K562 (cell line): Measurements from ENCODE around the gene FBXW11. TPM values are rescaled to one million over a fixed set of nuclear protein-coding genes. Genes with fewer than 3 reads are reported as not detected.

Experiments used
- CEBPG ChIP-seq, 3 experiments: fragments of 200-800 bp in 1 of 3; sonication (Bioruptor generic) in 1 of 3; sonication (generic) in 1 of 3; formaldehyde crosslinking in 1 of 3; IDR thresholded peaks in 2 of 3; conservative IDR thresholded peaks in 1 of 3; 2 replicates each; pipeline versions ENCODE4 v1.6.1 to v1.8.0; 2016 to 2022; ENCODE audit warnings: missing compliant biosample characterization in 2 of 3, missing genetic modification characterization in 2 of 3, mild to moderate bottlenecking in 1 of 3, missing genetic modification reagents in 1 of 3
- CREBBP ChIP-seq: IDR thresholded peaks from one replicate; pipeline ENCODE4 v1.6.1; 2012; ENCODE audit warnings: low read depth, mild to moderate bottlenecking, control low read depth, inconsistent platforms, low read length
- ZBTB1 ChIP-seq: sonication (generic); formaldehyde crosslinking; IDR thresholded peaks from 2 replicates; pipeline ENCODE4 v1.8.1; 2023; ENCODE audit warnings: missing genetic modification reagents, low read depth, mild to moderate bottlenecking, borderline replicate concordance
- ZBTB49 ChIP-seq: sonication (generic); formaldehyde crosslinking; IDR thresholded peaks from 2 replicates; pipeline ENCODE4 v1.8.0; 2022; ENCODE audit warnings: missing genetic modification reagents, mild to moderate bottlenecking, borderline replicate concordance
- ZFP30 ChIP-seq: fragments of 250-450 bp; sonication (Bioruptor Pico); IDR thresholded peaks from 2 replicates; pipeline ENCODE4 v1.8.0; 2022; ENCODE audit warnings: moderate library complexity, mild to moderate bottlenecking, inconsistent platforms, borderline replicate concordance
- polyA plus RNA-seq, 8 experiments: library from polyadenylated mRNA; depleted of rRNA in 4 of 8; stranded (reverse) in 5 of 8; unstranded in 3 of 8; fragments of >200 nt; fragmentation: Nextera tagmentation in 2 of 8; fragmentation: Illumina TruSeq in 1 of 8; extraction: Ambion mirVana in 2 of 8; extraction: Trizol in 1 of 8; gene quantifications; 2 replicates each; pipeline versions ENCODE4 v1.2.1 to v1.2.3, GENCODE V29; 2011 to 2014; ENCODE audit warnings: inconsistent platforms in 1 of 8, missing spikeins in 1 of 8
- total RNA-seq, 7 experiments: library from RNA; depleted of rRNA in 6 of 7; stranded (reverse); fragments of >200 nt in 6 of 7; fragmentation: Illumina TruSeq in 2 of 7; extraction: Trizol in 2 of 7; gene quantifications; 2 replicates each; pipeline versions ENCODE4 v1.2.1 to v1.2.3, GENCODE V29; 2011 to 2021; ENCODE audit warnings: low replicate concordance in 1 of 7
- TF ChIP-seq, protein P1 (sequence below): sonication (generic); IDR thresholded peaks from 2 replicates; pipeline ENCODE4 v1.6.1; 2016
- TF ChIP-seq, protein P2 (sequence below), 2 experiments: fragments of 450-650 bp in 1 of 2; sonication (generic) in 1 of 2; formaldehyde crosslinking in 1 of 2; IDR thresholded peaks in 1 of 2; conservative IDR thresholded peaks in 1 of 2; 2 replicates each; pipeline versions ENCODE4 v1.6.1 to v1.8.1; 2016 to 2023; ENCODE audit warnings: mild to moderate bottlenecking in 2 of 2, moderate library complexity in 2 of 2, inconsistent platforms in 1 of 2, missing genetic modification reagents in 1 of 2
- TF ChIP-seq, protein P3 (sequence below): fragments of 250-450 bp; sonication (Bioruptor Pico); IDR thresholded peaks from 2 replicates; pipeline ENCODE4 v1.4.0; 2020; ENCODE audit warnings: mild to moderate bottlenecking, moderate library complexity
- TF ChIP-seq, protein P4 (sequence below): fragments of 450-650 bp; formaldehyde crosslinking; IDR thresholded peaks from 2 replicates; pipeline ENCODE4 v1.4.0; 2020; ENCODE audit warnings: mild to moderate bottlenecking, moderate library complexity

FBXW11 gene
- total and polyA plus RNA-seq, 9 of the 15 experiments (the other 6 are each of a cell fraction or from before 2014, with no cell fraction given) = 3.0 to 28.6 (median 23.6) TPM

DNA sequence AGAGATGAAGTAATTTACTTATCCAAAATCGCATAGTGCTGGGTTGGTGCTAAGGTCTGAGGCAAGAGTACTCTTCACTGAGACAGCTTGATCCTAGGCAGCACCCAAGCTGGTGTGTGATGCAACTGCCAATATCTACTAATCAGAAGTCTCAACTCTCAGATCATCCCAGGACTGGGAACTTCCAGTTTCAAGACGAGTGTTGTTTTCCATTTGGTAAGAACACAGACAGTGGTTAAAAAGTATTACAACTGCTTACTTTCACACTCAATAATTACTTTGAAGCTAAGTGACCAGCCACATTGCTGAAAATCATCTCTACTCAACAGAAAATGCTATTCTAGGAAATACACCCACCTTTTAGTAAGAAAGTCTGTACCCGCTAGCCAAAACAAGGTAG is 45.3 kb downstream of the FBXW11 start (continued):
- TF ChIP-seq ZBTB49 (CRISPR knock-in tag) (no peak), ZFP30 (CRISPR knock-in tag) (no peak), CREBBP (no peak), ZBTB1 (no peak), CEBPG (CRISPR knock-in tag; IDR thresholded peaks at IDR 0.05) (0 out of 2 replicates have a peak, but pooled peaks have one; percentile 25), CEBPG (tag; conservative IDR thresholded peaks at IDR 0.05 in 1 of 2, IDR thresholded peaks at IDR 0.05 in 1 of 2) (peak; percentile 32 to 72)
- TF ChIP-seq, protein P1, sequence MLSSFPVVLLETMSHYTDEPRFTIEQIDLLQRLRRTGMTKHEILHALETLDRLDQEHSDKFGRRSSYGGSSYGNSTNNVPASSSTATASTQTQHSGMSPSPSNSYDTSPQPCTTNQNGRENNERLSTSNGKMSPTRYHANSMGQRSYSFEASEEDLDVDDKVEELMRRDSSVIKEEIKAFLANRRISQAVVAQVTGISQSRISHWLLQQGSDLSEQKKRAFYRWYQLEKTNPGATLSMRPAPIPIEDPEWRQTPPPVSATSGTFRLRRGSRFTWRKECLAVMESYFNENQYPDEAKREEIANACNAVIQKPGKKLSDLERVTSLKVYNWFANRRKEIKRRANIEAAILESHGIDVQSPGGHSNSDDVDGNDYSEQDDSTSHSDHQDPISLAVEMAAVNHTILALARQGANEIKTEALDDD = no peak
- TF ChIP-seq, protein P2, sequence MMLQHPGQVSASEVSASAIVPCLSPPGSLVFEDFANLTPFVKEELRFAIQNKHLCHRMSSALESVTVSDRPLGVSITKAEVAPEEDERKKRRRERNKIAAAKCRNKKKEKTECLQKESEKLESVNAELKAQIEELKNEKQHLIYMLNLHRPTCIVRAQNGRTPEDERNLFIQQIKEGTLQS (IDR thresholded peaks at IDR 0.05) = peak; percentile 58; the same call in 1 of the 2 replicates
- TF ChIP-seq, protein P2 (CRISPR knock-in tag; conservative IDR thresholded peaks at IDR 0.05) = no peak
- TF ChIP-seq, protein P3, sequence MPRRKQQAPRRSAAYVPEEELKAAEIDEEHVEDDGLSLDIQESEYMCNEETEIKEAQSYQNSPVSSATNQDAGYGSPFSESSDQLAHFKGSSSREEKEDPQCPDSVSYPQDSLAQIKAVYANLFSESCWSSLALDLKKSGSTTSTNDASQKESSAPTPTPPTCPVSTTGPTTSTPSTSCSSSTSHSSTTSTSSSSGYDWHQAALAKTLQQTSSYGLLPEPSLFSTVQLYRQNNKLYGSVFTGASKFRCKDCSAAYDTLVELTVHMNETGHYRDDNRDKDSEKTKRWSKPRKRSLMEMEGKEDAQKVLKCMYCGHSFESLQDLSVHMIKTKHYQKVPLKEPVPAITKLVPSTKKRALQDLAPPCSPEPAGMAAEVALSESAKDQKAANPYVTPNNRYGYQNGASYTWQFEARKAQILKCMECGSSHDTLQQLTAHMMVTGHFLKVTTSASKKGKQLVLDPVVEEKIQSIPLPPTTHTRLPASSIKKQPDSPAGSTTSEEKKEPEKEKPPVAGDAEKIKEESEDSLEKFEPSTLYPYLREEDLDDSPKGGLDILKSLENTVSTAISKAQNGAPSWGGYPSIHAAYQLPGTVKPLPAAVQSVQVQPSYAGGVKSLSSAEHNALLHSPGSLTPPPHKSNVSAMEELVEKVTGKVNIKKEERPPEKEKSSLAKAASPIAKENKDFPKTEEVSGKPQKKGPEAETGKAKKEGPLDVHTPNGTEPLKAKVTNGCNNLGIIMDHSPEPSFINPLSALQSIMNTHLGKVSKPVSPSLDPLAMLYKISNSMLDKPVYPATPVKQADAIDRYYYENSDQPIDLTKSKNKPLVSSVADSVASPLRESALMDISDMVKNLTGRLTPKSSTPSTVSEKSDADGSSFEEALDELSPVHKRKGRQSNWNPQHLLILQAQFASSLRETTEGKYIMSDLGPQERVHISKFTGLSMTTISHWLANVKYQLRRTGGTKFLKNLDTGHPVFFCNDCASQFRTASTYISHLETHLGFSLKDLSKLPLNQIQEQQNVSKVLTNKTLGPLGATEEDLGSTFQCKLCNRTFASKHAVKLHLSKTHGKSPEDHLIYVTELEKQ (CRISPR knock-in tag) = no peak
- TF ChIP-seq, protein P4, sequence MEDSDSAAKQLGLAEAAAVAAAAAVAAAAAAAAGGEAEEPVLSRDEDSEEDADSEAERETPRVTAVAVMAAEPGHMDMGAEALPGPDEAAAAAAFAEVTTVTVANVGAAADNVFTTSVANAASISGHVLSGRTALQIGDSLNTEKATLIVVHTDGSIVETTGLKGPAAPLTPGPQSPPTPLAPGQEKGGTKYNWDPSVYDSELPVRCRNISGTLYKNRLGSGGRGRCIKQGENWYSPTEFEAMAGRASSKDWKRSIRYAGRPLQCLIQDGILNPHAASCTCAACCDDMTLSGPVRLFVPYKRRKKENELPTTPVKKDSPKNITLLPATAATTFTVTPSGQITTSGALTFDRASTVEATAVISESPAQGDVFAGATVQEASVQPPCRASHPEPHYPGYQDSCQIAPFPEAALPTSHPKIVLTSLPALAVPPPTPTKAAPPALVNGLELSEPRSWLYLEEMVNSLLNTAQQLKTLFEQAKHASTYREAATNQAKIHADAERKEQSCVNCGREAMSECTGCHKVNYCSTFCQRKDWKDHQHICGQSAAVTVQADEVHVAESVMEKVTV = no peak
